GM23338 (cell line): Measurements from ENCODE around the gene DEFB124. TPM values are rescaled to one million over a fixed set of nuclear protein-coding genes. Genes with fewer than 3 reads are reported as not detected.
"Not testable (repeated sequence)": the region's sequence is repeated elsewhere in the genome, so short reads cannot be mapped to it uniquely, and the experiment has no call there.

Experiments
- ATAC-seq: fragments of 200-7000 bp; cut with Tn5 transposase; 3 replicates; pipeline ENCODE4 v1.9.1; 2020
- DNase-seq: peaks from one replicate; pipeline ENCODE4 v3.0.0-alpha.2; 2015; ENCODE audit warnings: low spot score
- H2AFZ ChIP-seq: fragments of 200-600 bp; sonication (generic); 2 replicates; pipeline ENCODE4 v1.8.0; 2016; ENCODE audit warnings: antibody characterized with exemption, mild to moderate bottlenecking, moderate library complexity
- H3F3A ChIP-seq: fragments of 200-600 bp; sonication (generic); replicated peaks from 2 replicates; pipeline ENCODE4 v1.8.0; 2017; ENCODE audit warnings: antibody characterized with exemption, mixed run types, low read depth
- H3K27ac ChIP-seq: fragments of 200-600 bp; sonication (generic); 2 replicates; pipeline ENCODE4 v1.6.1; 2016; ENCODE audit warnings: low read depth
- H3K27me3 ChIP-seq: fragments of 200-600 bp; sonication (generic); 2 replicates; pipeline ENCODE4 v1.8.0; 2016; ENCODE audit warnings: mild to moderate bottlenecking, mixed run types, moderate library complexity; ENCODE audit not compliant: insufficient read depth
- H3K36me3 ChIP-seq: fragments of 200-600 bp; sonication (generic); 2 replicates; pipeline ENCODE4 v1.8.0; 2016; ENCODE audit warnings: mild to moderate bottlenecking; ENCODE audit not compliant: insufficient read depth
- H3K4me1 ChIP-seq: fragments of 200-600 bp; sonication (generic); 2 replicates; pipeline ENCODE4 v1.8.0; 2016; ENCODE audit warnings: mild to moderate bottlenecking, moderate library complexity; ENCODE audit not compliant: insufficient read depth
- H3K4me2 ChIP-seq: fragments of 200-600 bp; sonication (generic); 2 replicates; pipeline ENCODE4 v1.7.1; 2017; ENCODE audit warnings: mixed run types
- H3K4me3 ChIP-seq: fragments of 200-600 bp; sonication (generic); 2 replicates; pipeline ENCODE4 v1.6.1; 2016; ENCODE audit warnings: mixed run types
- H3K79me2 ChIP-seq: fragments of 200-600 bp; sonication (generic); replicated peaks from 2 replicates; pipeline ENCODE4 v1.8.0; 2017; ENCODE audit warnings: mild to moderate bottlenecking; ENCODE audit not compliant: insufficient read depth
- H3K9me2 ChIP-seq: fragments of 200-600 bp; sonication (generic); 2 replicates; pipeline ENCODE4 v1.8.0; 2017; ENCODE audit not compliant: insufficient read depth
- H4K20me1 ChIP-seq: fragments of 200-600 bp; sonication (generic); replicated peaks from 2 replicates; pipeline ENCODE4 v1.8.0; 2017; ENCODE audit warnings: mild to moderate bottlenecking; ENCODE audit not compliant: insufficient read depth
- H3K27ac Mint-ChIP-seq: 2 replicates; pipeline ENCODE4 v1.8.0; 2020; ENCODE audit warnings: inconsistent platforms, mild to moderate bottlenecking, moderate library complexity, mixed read lengths
- H3K27me3 Mint-ChIP-seq: 3 replicates; pipeline ENCODE4 v1.8.0; 2022; ENCODE audit warnings: low read depth, mild to moderate bottlenecking, moderate library complexity, mixed read lengths, inconsistent platforms; ENCODE audit not compliant: insufficient read depth, poor library complexity
- H3K36me3 Mint-ChIP-seq: 3 replicates; pipeline ENCODE4 v1.8.0; 2021; ENCODE audit warnings: low read depth, mild to moderate bottlenecking, inconsistent platforms, moderate library complexity, mixed read lengths
- H3K4me1 Mint-ChIP-seq: 3 replicates; pipeline ENCODE4 v1.8.0; 2020; ENCODE audit warnings: mild to moderate bottlenecking, inconsistent platforms, mixed read lengths
- H3K4me3 Mint-ChIP-seq: 3 replicates; pipeline ENCODE4 v1.8.0; 2021; ENCODE audit warnings: moderate library complexity, mild to moderate bottlenecking, inconsistent platforms, mixed read lengths
- H3K9me3 Mint-ChIP-seq: 3 replicates; pipeline ENCODE4 v1.8.0; 2020; ENCODE audit warnings: moderate library complexity, mild to moderate bottlenecking, inconsistent platforms, mixed read lengths
- EZH2 ChIP-seq: fragments of 200-600 bp; sonication (generic); IDR thresholded peaks from one replicate; pipeline ENCODE4 v1.8.0; 2017; ENCODE audit warnings: antibody characterized with exemption, mild to moderate bottlenecking, low read depth; ENCODE audit not compliant: unreplicated experiment
- NANOG ChIP-seq: IDR thresholded peaks from 2 replicates; pipeline ENCODE4 v1.6.1; 2016; ENCODE audit warnings: antibody characterized with exemption, borderline replicate concordance
- POLR2AphosphoS5 ChIP-seq: IDR thresholded peaks from 2 replicates; pipeline ENCODE4 v1.6.1; 2016; ENCODE audit warnings: antibody characterized with exemption, low read depth
- STAT1 ChIP-seq: IDR thresholded peaks from one replicate; pipeline ENCODE4 v1.6.1; 2016; ENCODE audit warnings: antibody characterized with exemption; ENCODE audit not compliant: unreplicated experiment
- ZNF114 ChIP-seq: fragments of 250-450 bp; sonication (Bioruptor Pico); IDR thresholded peaks from 2 replicates; pipeline ENCODE4 v1.5.0; 2020; ENCODE audit warnings: mild to moderate bottlenecking, moderate library complexity
- polyA plus RNA-seq: library from polyadenylated mRNA; unstranded; fragments of >200 nt; fragmentation: Nextera tagmentation; extraction: Ambion mirVana; gene quantifications from 2 replicates; pipeline ENCODE4 v1.2.1, GENCODE V29; 2016
- total RNA-seq: library from RNA; depleted of rRNA; stranded (reverse); fragments of >200 nt; shearing (Covaris generic); gene quantifications from 2 replicates; pipeline ENCODE4 v1.2.3, GENCODE V29; 2014
- TF ChIP-seq, protein P1 (sequence below): fragments of 250-450 bp; sonication (Bioruptor Pico); IDR thresholded peaks from 2 replicates; pipeline ENCODE4 v1.5.0; 2020; ENCODE audit warnings: mild to moderate bottlenecking, moderate library complexity
- TF ChIP-seq, protein P2 (sequence below): IDR thresholded peaks from one replicate; pipeline ENCODE4 v1.6.1; 2018; ENCODE audit warnings: antibody characterized with exemption; ENCODE audit not compliant: unreplicated experiment

Gene DEFB124
- total and polyA plus RNA-seq, 2 experiments from 2014 or later, result 0.52 TPM; not detected in 1

DNA sequence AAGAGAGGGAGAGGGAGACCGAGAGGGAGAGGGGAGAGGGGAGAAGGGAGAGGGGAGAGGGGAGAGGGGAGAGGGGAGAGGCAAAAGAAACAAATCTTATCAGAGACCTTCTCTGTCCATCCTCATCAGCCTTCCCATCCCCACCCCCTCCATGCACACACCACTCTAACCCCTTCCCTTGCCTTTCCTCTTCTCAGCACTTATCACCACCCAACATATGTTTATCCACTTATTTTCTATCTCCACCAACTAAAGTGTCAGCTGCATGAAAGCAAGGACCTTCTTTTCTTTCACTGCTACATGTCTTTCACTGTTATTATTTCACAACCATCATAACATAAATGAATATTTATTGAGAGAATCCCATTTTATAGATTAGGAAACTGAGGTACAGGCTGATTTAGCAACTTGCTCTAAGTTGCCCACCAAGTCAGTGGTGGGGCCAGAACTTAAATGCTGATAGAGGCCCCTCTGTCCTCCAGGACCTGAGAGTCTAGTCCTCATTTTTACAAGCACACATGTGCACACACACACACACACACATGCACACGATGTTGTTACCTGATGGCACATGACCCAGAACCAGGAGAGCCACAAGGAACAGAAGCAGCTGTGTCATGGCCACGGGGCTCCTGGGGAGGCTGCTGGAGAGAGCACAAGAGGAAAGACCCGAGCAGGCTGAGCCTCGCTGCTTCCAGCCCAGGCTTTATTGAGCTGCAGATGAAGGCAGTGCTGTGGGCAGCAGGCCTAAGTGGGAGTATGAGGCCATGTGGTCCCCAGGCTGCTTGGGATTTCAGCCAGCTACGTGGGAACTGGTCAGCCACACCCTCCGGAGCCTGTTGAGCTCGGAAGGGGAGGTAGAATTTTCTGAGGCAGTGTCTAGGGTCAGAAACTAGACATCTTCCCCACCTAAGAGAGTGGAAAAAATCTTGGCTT, 2.3 kb downstream of the DEFB124 start:
- no peak for ATAC-seq

DNA sequence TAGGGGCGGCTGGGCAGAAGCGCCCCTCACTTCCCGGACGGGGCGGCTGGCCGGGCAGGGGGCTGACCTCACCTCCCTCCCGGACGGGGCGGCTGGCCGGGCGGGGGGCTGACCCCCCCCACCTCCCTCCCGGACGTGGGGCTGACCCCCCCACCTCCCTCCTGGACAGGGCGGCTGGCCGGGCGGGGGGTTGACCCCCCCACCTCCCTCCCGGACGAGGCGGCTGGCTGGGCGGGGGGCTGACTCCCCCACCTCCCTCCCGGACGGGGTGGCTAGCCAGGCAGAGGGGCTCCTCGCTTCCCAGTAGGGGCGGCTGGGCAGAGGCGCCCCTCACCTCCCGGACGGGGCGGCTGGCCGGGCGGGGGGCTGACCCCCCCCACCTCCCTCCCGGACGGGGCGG, 4.0 kb downstream of the DEFB124 start:
- not testable (repeated sequence) for H3K4me1 Mint-ChIP-seq, H3K27ac Mint-ChIP-seq, H3K4me3 ChIP-seq, H4K20me1 ChIP-seq, H3K9me2 ChIP-seq, H3K4me2 ChIP-seq, H2AFZ ChIP-seq, H3F3A ChIP-seq, H3K4me3 Mint-ChIP-seq, H3K79me2 ChIP-seq, DNase-seq, ATAC-seq, H3K27ac ChIP-seq, H3K36me3 ChIP-seq
- Histone ChIP-seq H3K4me1 (peaks cover 10% of the 10 kb centered on the region), H3K27me3 (peaks cover 35% of the 10 kb centered on the region)
- H3K9me3 Mint-ChIP-seq, result peaks cover 67% of the 10 kb centered on the region
- peaks cover 27% of the 10 kb centered on the region for H3K36me3 Mint-ChIP-seq
- peaks cover 39% of the 10 kb centered on the region for H3K27me3 Mint-ChIP-seq

More for the DNA sequence above, 2.3 kb downstream of the DEFB124 start:
- Mint-ChIP-seq H3K4me3 (no peak overlapping the region), H3K9me3 (peaks cover 67% of the 10 kb centered on the region), H3K36me3 (peaks cover 27% of the 10 kb centered on the region), H3K27me3 (peaks cover 46% of the 10 kb centered on the region), H3K4me1 (no peaks in the 10 kb centered on the region; the same call in 1 of the 3 replicates), H3K27ac (no peak overlapping the region)
- Histone ChIP-seq H4K20me1 (no peaks in the 10 kb centered on the region), H3K79me2 (no peaks in the 10 kb centered on the region), H3F3A (0 out of 2 replicates have a peak, but pooled peaks cover 7% of the 10 kb centered on the region), H3K9me2 (no peaks in the 10 kb centered on the region), H3K4me1 (peaks cover 12% of the 10 kb centered on the region), H3K27me3 (peaks cover 53% of the 10 kb centered on the region), H3K36me3 (0 out of 2 replicates have a peak, but pooled peaks cover 4% of the 10 kb centered on the region), H3K27ac (no peak overlapping the region), H3K4me2 (no peak overlapping the region), H2AFZ (no peak overlapping the region), H3K4me3 (no peak overlapping the region)
- DNase-seq, result no peak
- TF ChIP-seq STAT1, result no peak
- TF ChIP-seq, protein P1, sequence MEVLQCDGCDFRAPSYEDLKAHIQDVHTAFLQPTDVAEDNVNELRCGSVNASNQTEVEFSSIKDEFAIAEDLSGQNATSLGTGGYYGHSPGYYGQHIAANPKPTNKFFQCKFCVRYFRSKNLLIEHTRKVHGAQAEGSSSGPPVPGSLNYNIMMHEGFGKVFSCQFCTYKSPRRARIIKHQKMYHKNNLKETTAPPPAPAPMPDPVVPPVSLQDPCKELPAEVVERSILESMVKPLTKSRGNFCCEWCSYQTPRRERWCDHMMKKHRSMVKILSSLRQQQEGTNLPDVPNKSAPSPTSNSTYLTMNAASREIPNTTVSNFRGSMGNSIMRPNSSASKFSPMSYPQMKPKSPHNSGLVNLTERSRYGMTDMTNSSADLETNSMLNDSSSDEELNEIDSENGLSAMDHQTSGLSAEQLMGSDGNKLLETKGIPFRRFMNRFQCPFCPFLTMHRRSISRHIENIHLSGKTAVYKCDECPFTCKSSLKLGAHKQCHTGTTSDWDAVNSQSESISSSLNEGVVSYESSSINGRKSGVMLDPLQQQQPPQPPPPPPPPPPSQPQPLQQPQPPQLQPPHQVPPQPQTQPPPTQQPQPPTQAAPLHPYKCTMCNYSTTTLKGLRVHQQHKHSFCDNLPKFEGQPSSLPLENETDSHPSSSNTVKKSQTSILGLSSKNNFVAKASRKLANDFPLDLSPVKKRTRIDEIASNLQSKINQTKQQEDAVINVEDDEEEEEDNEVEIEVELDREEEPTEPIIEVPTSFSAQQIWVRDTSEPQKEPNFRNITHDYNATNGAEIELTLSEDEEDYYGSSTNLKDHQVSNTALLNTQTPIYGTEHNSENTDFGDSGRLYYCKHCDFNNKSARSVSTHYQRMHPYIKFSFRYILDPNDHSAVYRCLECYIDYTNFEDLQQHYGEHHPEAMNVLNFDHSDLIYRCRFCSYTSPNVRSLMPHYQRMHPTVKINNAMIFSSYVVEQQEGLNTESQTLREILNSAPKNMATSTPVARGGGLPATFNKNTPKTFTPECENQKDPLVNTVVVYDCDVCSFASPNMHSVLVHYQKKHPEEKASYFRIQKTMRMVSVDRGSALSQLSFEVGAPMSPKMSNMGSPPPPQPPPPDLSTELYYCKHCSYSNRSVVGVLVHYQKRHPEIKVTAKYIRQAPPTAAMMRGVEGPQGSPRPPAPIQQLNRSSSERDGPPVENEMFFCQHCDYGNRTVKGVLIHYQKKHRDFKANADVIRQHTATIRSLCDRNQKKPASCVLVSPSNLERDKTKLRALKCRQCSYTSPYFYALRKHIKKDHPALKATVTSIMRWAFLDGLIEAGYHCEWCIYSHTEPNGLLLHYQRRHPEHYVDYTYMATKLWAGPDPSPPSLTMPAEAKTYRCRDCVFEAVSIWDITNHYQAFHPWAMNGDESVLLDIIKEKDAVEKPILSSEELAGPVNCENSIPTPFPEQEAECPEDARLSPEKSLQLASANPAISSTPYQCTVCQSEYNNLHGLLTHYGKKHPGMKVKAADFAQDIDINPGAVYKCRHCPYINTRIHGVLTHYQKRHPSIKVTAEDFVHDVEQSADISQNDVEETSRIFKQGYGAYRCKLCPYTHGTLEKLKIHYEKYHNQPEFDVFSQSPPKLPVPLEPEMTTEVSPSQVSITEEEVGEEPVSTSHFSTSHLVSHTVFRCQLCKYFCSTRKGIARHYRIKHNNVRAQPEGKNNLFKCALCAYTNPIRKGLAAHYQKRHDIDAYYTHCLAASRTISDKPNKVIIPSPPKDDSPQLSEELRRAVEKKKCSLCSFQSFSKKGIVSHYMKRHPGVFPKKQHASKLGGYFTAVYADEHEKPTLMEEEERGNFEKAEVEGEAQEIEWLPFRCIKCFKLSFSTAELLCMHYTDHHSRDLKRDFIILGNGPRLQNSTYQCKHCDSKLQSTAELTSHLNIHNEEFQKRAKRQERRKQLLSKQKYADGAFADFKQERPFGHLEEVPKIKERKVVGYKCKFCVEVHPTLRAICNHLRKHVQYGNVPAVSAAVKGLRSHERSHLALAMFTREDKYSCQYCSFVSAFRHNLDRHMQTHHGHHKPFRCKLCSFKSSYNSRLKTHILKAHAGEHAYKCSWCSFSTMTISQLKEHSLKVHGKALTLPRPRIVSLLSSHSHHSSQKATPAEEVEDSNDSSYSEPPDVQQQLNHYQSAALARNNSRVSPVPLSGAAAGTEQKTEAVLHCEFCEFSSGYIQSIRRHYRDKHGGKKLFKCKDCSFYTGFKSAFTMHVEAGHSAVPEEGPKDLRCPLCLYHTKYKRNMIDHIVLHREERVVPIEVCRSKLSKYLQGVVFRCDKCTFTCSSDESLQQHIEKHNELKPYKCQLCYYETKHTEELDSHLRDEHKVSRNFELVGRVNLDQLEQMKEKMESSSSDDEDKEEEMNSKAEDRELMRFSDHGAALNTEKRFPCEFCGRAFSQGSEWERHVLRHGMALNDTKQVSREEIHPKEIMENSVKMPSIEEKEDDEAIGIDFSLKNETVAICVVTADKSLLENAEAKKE (CRISPR knock-in tag), result no peak
- no peak for TF ChIP-seq NANOG
- no peak for TF ChIP-seq EZH2
- TF ChIP-seq, protein P2, sequence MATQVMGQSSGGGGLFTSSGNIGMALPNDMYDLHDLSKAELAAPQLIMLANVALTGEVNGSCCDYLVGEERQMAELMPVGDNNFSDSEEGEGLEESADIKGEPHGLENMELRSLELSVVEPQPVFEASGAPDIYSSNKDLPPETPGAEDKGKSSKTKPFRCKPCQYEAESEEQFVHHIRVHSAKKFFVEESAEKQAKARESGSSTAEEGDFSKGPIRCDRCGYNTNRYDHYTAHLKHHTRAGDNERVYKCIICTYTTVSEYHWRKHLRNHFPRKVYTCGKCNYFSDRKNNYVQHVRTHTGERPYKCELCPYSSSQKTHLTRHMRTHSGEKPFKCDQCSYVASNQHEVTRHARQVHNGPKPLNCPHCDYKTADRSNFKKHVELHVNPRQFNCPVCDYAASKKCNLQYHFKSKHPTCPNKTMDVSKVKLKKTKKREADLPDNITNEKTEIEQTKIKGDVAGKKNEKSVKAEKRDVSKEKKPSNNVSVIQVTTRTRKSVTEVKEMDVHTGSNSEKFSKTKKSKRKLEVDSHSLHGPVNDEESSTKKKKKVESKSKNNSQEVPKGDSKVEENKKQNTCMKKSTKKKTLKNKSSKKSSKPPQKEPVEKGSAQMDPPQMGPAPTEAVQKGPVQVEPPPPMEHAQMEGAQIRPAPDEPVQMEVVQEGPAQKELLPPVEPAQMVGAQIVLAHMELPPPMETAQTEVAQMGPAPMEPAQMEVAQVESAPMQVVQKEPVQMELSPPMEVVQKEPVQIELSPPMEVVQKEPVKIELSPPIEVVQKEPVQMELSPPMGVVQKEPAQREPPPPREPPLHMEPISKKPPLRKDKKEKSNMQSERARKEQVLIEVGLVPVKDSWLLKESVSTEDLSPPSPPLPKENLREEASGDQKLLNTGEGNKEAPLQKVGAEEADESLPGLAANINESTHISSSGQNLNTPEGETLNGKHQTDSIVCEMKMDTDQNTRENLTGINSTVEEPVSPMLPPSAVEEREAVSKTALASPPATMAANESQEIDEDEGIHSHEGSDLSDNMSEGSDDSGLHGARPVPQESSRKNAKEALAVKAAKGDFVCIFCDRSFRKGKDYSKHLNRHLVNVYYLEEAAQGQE, result no peak
- TF ChIP-seq ZNF114 (CRISPR knock-in tag), result no peak
- no peak for TF ChIP-seq POLR2AphosphoS5
